ENCODE measurements around the gene UCP2.

GRCh38 chr11:74008373-74009229 is 26.0 kb upstream of the UCP2 start, which contains the start of gene UCP3:
- TF ChIP-seq CTCF (IDR thresholded peaks at IDR 0.05), result no peak
- no peak for TF ChIP-seq POLR2AphosphoS5 (IDR thresholded peaks at IDR 0.05)

All from transverse colon (tissue), 4 donors.